Upper lobe of right lung (tissue), 1 donor: Measurements from ENCODE around the gene S100A14. TPM values are rescaled to one million over a fixed set of nuclear protein-coding genes. Genes with fewer than 3 reads are reported as not detected.

Source experiments
- ATAC-seq: fragments of 200-7000 bp; cut with Tn5 transposase; one replicate; pipeline ENCODE4 v1.9.1; 2020; ENCODE audit warnings: mild to moderate bottlenecking, moderate library complexity
- DNase-seq: peaks from one replicate; pipeline ENCODE4 v3.0.0-alpha.2; 2020
- H3K27ac ChIP-seq: fragments of 200-600 bp; one replicate; pipeline ENCODE4 v1.8.0; 2022
- H3K27me3 ChIP-seq: fragments of 200-600 bp; one replicate; pipeline ENCODE4 v1.8.0; 2022; ENCODE audit warnings: mild to moderate bottlenecking
- H3K36me3 ChIP-seq: fragments of 200-600 bp; one replicate; pipeline ENCODE4 v1.8.0; 2022
- H3K4me1 ChIP-seq: fragments of 200-600 bp; one replicate; pipeline ENCODE4 v1.8.0; 2022
- H3K4me3 ChIP-seq: fragments of 200-600 bp; one replicate; pipeline ENCODE4 v1.8.0; 2022; ENCODE audit warnings: mild to moderate bottlenecking
- H3K9me3 ChIP-seq: fragments of 200-600 bp; one replicate; pipeline ENCODE4 v1.8.0; 2022
- intact Hi-C: fragments of 100-400 bp; cut with DNase I; formaldehyde crosslinking; loops from one replicate; pipeline ENCODE4 v1.11.0; 2022
- total RNA-seq: library from RNA; stranded (reverse); fragmentation: NEBNext Ultra II Directional; extraction: Animal tissue kit (Norgen Biotek cat#: 25700); gene quantifications from one replicate; pipeline ENCODE4 v1.2.1, GENCODE V29; 2021
- TF ChIP-seq, protein P1 (sequence below): fragments of 200-600 bp; IDR thresholded peaks from one replicate; pipeline ENCODE4 v1.8.0; 2022; ENCODE audit warnings: antibody characterized with exemption
- donor health status: DM: no; HTN: yes; CAD: no; lungs with severe emphysema.

S100A14 gene
- total RNA-seq, 1 donor from 2014 or later, result 112 TPM

DNA sequence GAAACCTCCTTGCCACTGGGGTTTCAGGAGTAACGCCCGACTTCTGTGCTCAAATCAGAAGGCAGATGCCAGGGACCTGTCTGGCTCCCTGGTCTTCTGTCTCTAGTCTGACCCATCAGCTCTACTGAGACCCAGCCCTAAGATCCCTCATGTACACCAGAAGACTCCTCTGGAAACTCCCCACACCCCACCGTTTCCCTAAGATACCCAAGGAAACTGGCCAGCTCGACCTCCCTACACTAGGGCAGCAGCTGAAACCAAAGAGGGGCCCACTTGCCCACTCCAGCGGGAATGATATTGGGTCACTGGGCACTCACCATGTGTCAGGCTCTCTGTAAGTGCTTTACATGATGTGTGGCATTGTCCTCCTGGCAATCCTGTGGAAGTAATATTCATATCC, 2.7 kb downstream of the S100A14 start:
- TF ChIP-seq, protein P1, sequence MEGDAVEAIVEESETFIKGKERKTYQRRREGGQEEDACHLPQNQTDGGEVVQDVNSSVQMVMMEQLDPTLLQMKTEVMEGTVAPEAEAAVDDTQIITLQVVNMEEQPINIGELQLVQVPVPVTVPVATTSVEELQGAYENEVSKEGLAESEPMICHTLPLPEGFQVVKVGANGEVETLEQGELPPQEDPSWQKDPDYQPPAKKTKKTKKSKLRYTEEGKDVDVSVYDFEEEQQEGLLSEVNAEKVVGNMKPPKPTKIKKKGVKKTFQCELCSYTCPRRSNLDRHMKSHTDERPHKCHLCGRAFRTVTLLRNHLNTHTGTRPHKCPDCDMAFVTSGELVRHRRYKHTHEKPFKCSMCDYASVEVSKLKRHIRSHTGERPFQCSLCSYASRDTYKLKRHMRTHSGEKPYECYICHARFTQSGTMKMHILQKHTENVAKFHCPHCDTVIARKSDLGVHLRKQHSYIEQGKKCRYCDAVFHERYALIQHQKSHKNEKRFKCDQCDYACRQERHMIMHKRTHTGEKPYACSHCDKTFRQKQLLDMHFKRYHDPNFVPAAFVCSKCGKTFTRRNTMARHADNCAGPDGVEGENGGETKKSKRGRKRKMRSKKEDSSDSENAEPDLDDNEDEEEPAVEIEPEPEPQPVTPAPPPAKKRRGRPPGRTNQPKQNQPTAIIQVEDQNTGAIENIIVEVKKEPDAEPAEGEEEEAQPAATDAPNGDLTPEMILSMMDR, result no peak
- H3K4me1 ChIP-seq, result peaks cover 40% of the 10 kb centered on the region
- no peaks in the 10 kb centered on the region for H3K36me3 ChIP-seq
- no peak for ATAC-seq
- H3K27me3 ChIP-seq, result no peaks in the 10 kb centered on the region
- intact Hi-C loops, result no loop called here
- H3K27ac ChIP-seq, result peak overlapping the region; percentile 86
- no peak for DNase-seq
- H3K4me3 ChIP-seq, result no peak overlapping the region
- no peaks in the 10 kb centered on the region for H3K9me3 ChIP-seq

DNA sequence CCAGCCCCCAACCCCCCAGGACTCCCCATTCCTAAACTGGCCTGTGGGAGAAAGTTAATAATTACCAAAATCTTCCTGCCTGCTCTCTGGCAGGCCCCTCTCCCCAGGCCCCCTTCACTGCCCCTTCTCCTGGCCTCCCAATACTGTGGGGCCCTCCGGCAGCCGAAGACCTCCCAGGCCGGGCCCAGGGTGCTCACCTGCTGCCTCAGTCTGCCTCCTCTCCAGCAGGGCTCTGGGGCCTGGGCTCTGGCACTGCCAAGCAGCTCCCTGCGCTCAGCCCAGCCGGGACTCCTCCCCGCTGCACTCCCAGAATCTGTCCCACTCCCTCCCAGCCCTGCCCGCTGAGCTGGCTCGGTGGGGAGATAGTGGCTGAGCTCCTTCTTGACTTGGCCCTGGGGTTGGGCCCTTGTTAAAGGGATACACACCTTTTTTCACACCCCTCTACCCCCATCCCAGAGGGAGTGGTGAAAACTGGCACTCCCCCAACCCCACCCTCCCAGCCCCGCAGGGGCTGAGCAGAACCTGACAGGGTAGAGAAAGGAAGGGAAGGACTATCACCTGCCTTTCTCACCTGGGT, 3.3 kb downstream of the S100A14 start, which contains the start of gene S100A16:
Gene S100A16 (minus strand): TSS at position 383 of the 577 bp plus-strand sequence. CDS start 4,986 bp downstream, outside the sequence.
- Histone ChIP-seq H3K27me3 (no peaks in the 10 kb centered on the region), H3K27ac (peak within 1 kb of the TSS; percentile 86), H3K9me3 (no peaks in the 10 kb centered on the region), H3K4me1 (peaks cover 45% of the 10 kb centered on the region), H3K36me3 (peaks cover under 1% of the 10 kb centered on the region), H3K4me3 (peak within 1 kb of the TSS; percentile 61)
- intact Hi-C loops, result no loop called here
- DNase-seq (peak; percentile 89), ATAC-seq (peak; percentile 76)
- TF ChIP-seq, protein P1, result no peak

GRCh38 chr1:153612111-153612754, 3.9 kb downstream of the S100A14 start:
- H3K4me1 ChIP-seq, result peaks cover 49% of the 10 kb centered on the region
- ATAC-seq, result no peak
- H3K9me3 ChIP-seq, result no peaks in the 10 kb centered on the region
- H3K27me3 ChIP-seq, result no peaks in the 10 kb centered on the region
- H3K27ac ChIP-seq, result peak overlapping the region; percentile 86
- no peak for DNase-seq
- intact Hi-C loops, result no loop called here
- peak overlapping the region; percentile 61 for H3K4me3 ChIP-seq
- H3K36me3 ChIP-seq, result peaks cover 7% of the 10 kb centered on the region
- TF ChIP-seq, protein P1, result no peak

DNA sequence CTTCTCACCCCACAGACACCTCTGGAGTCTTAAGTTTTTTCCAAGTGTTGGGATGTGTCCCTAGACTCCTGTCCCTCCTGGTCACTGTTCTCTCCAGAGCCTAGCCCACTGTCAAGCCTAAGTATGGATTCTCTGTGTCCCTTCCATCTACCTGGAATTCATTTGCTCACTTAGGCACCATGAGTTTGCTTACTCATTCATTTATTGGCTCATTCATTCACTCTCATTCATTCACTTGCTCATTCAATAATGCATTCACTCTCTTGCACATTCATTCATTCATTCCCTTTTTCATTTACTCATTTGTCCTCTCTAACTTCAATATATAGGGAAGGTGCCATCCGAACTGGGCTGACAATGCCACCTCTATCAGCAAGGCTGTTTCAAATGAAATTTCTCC, 4.8 kb downstream of the S100A14 start:
- peak overlapping the region; percentile 93 for H3K27ac ChIP-seq
- H3K36me3 ChIP-seq, result peaks cover 13% of the 10 kb centered on the region
- H3K9me3 ChIP-seq, result no peaks in the 10 kb centered on the region
- H3K4me1 ChIP-seq, result peaks cover 42% of the 10 kb centered on the region
- TF ChIP-seq, protein P1, result no peak
- no peaks in the 10 kb centered on the region for H3K27me3 ChIP-seq
- DNase-seq, result no peak
- peak overlapping the region; percentile 22 for H3K4me3 ChIP-seq
- intact Hi-C loops, result no loop called here
- ATAC-seq, result no peak

DNA sequence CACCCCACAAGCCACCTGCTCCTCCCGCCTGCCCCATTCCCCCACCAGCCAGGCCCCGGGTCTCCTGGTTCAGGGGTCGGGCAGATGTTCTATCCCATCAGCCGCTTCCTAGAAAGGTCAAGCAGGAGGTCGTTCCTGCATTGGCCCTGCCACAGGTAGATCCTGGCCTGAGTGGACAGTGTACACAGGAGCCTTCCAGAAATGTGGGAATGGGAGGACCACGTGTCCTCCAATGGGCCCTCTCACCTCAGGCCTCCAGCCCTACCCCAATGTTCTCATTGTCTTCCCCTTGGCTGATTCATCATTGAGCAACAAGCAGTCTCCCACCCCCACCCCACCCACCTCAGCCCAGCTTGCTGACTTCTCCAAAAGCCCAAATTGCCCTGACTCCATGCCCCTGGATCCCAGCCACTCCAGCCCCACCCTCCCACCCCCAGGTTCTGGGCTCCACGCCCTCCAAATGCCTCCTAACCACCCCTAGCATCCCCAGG, 5.3 kb downstream of the S100A14 start:
- intact Hi-C loops, result no loop called here
- H3K9me3 ChIP-seq, result no peaks in the 10 kb centered on the region
- H3K4me3 ChIP-seq, result no peak overlapping the region
- TF ChIP-seq, protein P1, result no peak
- peaks cover 37% of the 10 kb centered on the region for H3K4me1 ChIP-seq
- no peak for DNase-seq
- H3K27ac ChIP-seq, result peak overlapping the region; percentile 93
- H3K36me3 ChIP-seq, result peaks cover 13% of the 10 kb centered on the region
- no peak for ATAC-seq
- H3K27me3 ChIP-seq, result no peaks in the 10 kb centered on the region
